Mesendoderm (in vitro differentiated cells): Measurements from ENCODE around the gene POLR2F.
"Not testable (repeated sequence)": the region's sequence is repeated elsewhere in the genome, so short reads cannot be mapped to it uniquely, and the experiment has no call there.

ENCODE experiments used
- DNase-seq: peaks from one replicate; pipeline ENCODE4 v3.0.0; 2013
- H2AK5ac ChIP-seq: 2 replicates; pipeline ENCODE4 v1.6.1; 2013; ENCODE audit warnings: low read length, inconsistent platforms
- H2BK120ac ChIP-seq: 2 replicates; pipeline ENCODE4 v1.6.1; 2013; ENCODE audit warnings: low read depth, mild to moderate bottlenecking, low read length, moderate library complexity, mixed read lengths
- H2BK15ac ChIP-seq: replicated peaks from 2 replicates; pipeline ENCODE4 v1.6.1; 2013; ENCODE audit warnings: low read depth, mild to moderate bottlenecking, moderate library complexity
- H2BK5ac ChIP-seq: 2 replicates; pipeline ENCODE4 v1.6.1; 2013; ENCODE audit warnings: low read length, inconsistent platforms
- H3K18ac ChIP-seq: 2 replicates; pipeline ENCODE4 v1.6.1; 2013; ENCODE audit warnings: mild to moderate bottlenecking, low read length, mixed read lengths
- H3K23ac ChIP-seq: one replicate; pipeline ENCODE4 v1.6.1; 2013; ENCODE audit warnings: low read length
- H3K27ac ChIP-seq: 2 replicates; pipeline ENCODE4 v1.5.1; 2013; ENCODE audit warnings: low read depth, mild to moderate bottlenecking, inconsistent platforms, low read length, moderate library complexity
- H3K27me3 ChIP-seq: 2 replicates; pipeline ENCODE4 v1.6.1; 2013; ENCODE audit warnings: low read length, control low read depth, mild to moderate bottlenecking, inconsistent platforms; ENCODE audit not compliant: insufficient read depth, poor library complexity
- H3K36me3 ChIP-seq: 2 replicates; pipeline ENCODE4 v1.6.1; 2013; ENCODE audit warnings: low read length, inconsistent platforms; ENCODE audit not compliant: control insufficient read depth, insufficient read depth
- H3K4ac ChIP-seq: one replicate; pipeline ENCODE4 v1.6.1; 2013; ENCODE audit warnings: low read depth, mild to moderate bottlenecking, low read length, moderate library complexity
- H3K4me1 ChIP-seq: 2 replicates; pipeline ENCODE4 v1.6.1; 2013; ENCODE audit warnings: low read depth, low read length, inconsistent platforms; ENCODE audit not compliant: control insufficient read depth
- H3K4me2 ChIP-seq: 2 replicates; pipeline ENCODE4 v1.6.1; 2013; ENCODE audit warnings: low read length
- H3K4me3 ChIP-seq: 2 replicates; pipeline ENCODE4 v1.5.1; 2013; ENCODE audit warnings: mild to moderate bottlenecking, low read length
- H3K56ac ChIP-seq: one replicate; pipeline ENCODE4 v1.6.1; 2013; ENCODE audit warnings: low read length
- H3K79me1 ChIP-seq: 2 replicates; pipeline ENCODE4 v1.6.1; 2013; ENCODE audit warnings: low read length, inconsistent platforms
- H3K79me2 ChIP-seq: 2 replicates; pipeline ENCODE4 v1.6.1; 2013; ENCODE audit warnings: mild to moderate bottlenecking, low read length; ENCODE audit not compliant: control insufficient read depth, insufficient read depth
- H3K9ac ChIP-seq: 2 replicates; pipeline ENCODE4 v1.6.1; 2013; ENCODE audit warnings: low read length, inconsistent platforms
- H4K5ac ChIP-seq: one replicate; pipeline ENCODE4 v1.6.1; 2013; ENCODE audit warnings: low read length
- H4K8ac ChIP-seq: one replicate; pipeline ENCODE4 v1.6.1; 2013; ENCODE audit warnings: low read depth, mild to moderate bottlenecking, control low read depth, low read length, moderate library complexity
- WGBS: extraction: QIAGEN DNeasy Blood & Tissue Kit; methylation state at CpG from one replicate; pipeline ENCODE4 v1.1.7; 2013; ENCODE audit warnings: low lambda C conversion rate, missing lambda C conversion rate; ENCODE audit not compliant: insufficient coverage; ENCODE audit errors: extremely low coverage; 5-methylcytosine and 5-hydroxymethylcytosine counted together

POLR2F gene

DNA sequence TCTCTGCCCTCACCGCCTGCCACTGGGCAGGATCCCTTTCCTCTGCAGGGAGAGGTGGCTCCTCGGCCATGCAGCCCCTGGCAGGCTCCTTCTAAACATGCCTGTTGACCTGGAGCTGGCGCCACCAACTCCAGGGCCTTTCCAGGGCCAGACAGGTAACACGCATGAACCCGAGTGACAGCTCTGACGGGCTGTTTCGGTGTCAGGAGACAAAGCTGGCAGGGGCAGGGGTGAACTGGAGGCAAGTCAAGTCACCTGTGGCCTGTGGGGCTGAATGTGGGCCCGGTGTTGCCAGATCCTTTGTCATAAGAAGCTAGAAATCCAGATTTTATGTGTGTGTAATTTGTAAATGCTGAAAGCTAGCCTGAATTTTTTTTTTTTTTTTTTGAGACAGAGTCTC lies 11.4 kb upstream of the POLR2F start:
- no peaks in the 10 kb centered on the region for H3K27me3 ChIP-seq
- H3K9ac ChIP-seq: no peak overlapping the region
- no CpG with 5 or more reads among the region's 8 CpGs for WGBS
- H2AK5ac ChIP-seq: no peak overlapping the region
- H3K27ac ChIP-seq: no peak overlapping the region
- no peak overlapping the region for H3K56ac ChIP-seq
- H3K4me3 ChIP-seq: no peak overlapping the region
- no peak overlapping the region for H3K23ac ChIP-seq
- no peak overlapping the region for H2BK120ac ChIP-seq
- H3K36me3 ChIP-seq: peaks cover 7% of the 10 kb centered on the region
- no peak overlapping the region for H2BK5ac ChIP-seq
- no peaks in the 10 kb centered on the region for H3K79me1 ChIP-seq
- H3K4me2 ChIP-seq: no peak overlapping the region
- H3K4ac ChIP-seq: no peak overlapping the region
- no peak overlapping the region for H3K18ac ChIP-seq
- H3K4me1 ChIP-seq: no peaks in the 10 kb centered on the region
- H4K5ac ChIP-seq: no peak overlapping the region
- DNase-seq: no peak
- no peak overlapping the region for H4K8ac ChIP-seq
- no peak overlapping the region for H2BK15ac ChIP-seq
- no peaks in the 10 kb centered on the region for H3K79me2 ChIP-seq

DNA sequence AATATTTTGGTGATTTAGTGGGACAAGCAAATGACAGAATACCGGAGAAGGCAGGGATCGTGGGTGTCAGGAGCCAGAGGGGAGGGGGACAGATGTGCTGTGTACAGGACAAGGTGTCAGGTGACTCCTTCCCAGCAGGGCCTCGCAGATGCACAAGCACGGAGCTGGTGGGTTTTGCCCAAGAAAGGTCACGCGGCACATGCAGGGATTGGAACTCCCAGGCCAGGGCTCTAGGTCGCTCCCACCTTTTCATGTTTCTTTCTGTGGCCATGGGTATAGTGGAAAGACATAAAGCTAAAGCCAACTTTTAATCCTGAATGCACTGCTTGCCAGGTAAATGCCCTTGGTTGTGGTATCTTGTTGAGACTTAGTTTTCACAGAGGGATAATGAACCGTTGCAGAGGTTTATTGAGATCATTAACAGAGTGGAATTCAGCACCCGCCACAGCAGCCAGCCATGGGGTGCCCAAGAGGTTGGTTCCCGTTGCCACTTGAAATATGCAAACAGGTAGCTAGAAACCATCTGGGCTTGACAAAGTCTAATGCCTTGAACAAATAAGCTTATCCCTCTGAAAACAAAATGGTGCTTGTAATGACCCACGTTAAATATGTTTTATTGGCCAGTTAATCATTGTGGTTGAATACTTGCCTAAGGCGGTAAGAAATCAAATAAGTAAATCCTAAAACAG lies 10.2 kb upstream of the POLR2F start:
- Histone ChIP-seq H2BK120ac (no peak overlapping the region), H3K23ac (no peak overlapping the region), H3K36me3 (peaks cover 4% of the 10 kb centered on the region), H3K4me3 (no peak overlapping the region), H2BK15ac (no peak overlapping the region), H3K9ac (no peak overlapping the region), H3K4ac (no peak overlapping the region), H3K27ac (no peak overlapping the region), H2BK5ac (no peak overlapping the region), H3K4me1 (no peaks in the 10 kb centered on the region), H3K18ac (no peak overlapping the region), H4K8ac (no peak overlapping the region), H3K4me2 (no peak overlapping the region), H3K79me1 (no peaks in the 10 kb centered on the region), H3K27me3 (no peaks in the 10 kb centered on the region), H3K79me2 (no peaks in the 10 kb centered on the region), H2AK5ac (no peak overlapping the region), H4K5ac (no peak overlapping the region), H3K56ac (no peak overlapping the region)
- no CpG with 5 or more reads among the region's 12 CpGs for WGBS
- DNase-seq: no peak

DNA sequence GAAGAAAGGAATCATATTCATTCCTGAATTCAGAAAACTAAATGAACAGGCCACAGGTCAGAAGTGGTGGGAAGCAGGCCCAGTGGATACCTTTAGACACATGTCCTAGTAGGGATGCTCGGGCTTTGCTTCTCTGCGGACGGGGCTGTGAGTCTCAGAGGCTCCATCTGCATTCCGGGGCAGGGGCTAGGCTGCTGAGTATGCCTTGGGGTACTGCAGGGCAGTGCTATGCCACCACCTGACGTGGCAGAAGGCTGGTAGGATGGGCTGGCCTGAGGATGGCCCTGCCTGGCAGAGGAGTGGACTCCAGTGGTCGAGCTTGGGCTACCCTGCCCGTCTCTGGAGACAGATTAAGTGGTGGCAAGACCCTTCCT lies 9.7 kb upstream of the POLR2F start:
- no peak overlapping the region for H3K56ac ChIP-seq
- no peak overlapping the region for H2BK5ac ChIP-seq
- H3K18ac ChIP-seq: no peak overlapping the region
- no peaks in the 10 kb centered on the region for H3K4me1 ChIP-seq
- H3K4ac ChIP-seq: no peak overlapping the region
- no CpG with 5 or more reads among the region's 7 CpGs for WGBS
- H3K4me2 ChIP-seq: no peak overlapping the region
- no peak overlapping the region for H3K27ac ChIP-seq
- H3K36me3 ChIP-seq: peaks cover 4% of the 10 kb centered on the region
- H3K27me3 ChIP-seq: no peaks in the 10 kb centered on the region
- no peak overlapping the region for H3K4me3 ChIP-seq
- no peak overlapping the region for H2BK15ac ChIP-seq
- H3K9ac ChIP-seq: no peak overlapping the region
- no peak overlapping the region for H4K5ac ChIP-seq
- H4K8ac ChIP-seq: no peak overlapping the region
- H3K79me1 ChIP-seq: no peaks in the 10 kb centered on the region
- no peaks in the 10 kb centered on the region for H3K79me2 ChIP-seq
- DNase-seq: no peak
- H3K23ac ChIP-seq: no peak overlapping the region
- no peak overlapping the region for H2BK120ac ChIP-seq
- no peak overlapping the region for H2AK5ac ChIP-seq

DNA sequence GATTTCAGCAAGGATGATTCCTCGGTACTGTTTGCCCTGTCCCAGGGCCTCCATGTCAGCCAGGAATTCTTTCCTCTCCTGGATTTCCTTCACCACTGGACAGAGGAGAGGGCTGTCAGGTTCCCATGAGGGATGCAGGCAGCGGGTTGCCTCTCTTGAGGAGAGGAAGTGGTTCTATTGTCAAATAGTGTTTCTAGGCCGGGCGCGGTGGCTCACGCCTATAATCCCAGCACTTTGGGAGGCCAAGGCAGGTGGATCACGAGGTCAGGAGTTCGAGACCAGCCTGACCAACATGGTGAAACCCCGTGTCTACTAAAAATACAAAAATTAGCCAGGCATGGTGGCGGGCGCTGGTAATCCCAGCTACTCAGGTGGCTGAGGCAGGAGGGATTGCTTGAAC lies 9.1 kb upstream of the POLR2F start:
- H2BK15ac ChIP-seq, H2BK5ac ChIP-seq, H2BK120ac ChIP-seq, H3K36me3 ChIP-seq, H3K27ac ChIP-seq, H3K56ac ChIP-seq, H3K4me2 ChIP-seq, H3K23ac ChIP-seq, H3K18ac ChIP-seq, H3K4me3 ChIP-seq, H3K4ac ChIP-seq, H3K4me1 ChIP-seq, H3K79me2 ChIP-seq, H4K8ac ChIP-seq, H4K5ac ChIP-seq, H2AK5ac ChIP-seq, DNase-seq, H3K27me3 ChIP-seq, H3K79me1 ChIP-seq, H3K9ac ChIP-seq: not testable (repeated sequence)
- WGBS: no CpG with 5 or more reads among the region's 11 CpGs

DNA sequence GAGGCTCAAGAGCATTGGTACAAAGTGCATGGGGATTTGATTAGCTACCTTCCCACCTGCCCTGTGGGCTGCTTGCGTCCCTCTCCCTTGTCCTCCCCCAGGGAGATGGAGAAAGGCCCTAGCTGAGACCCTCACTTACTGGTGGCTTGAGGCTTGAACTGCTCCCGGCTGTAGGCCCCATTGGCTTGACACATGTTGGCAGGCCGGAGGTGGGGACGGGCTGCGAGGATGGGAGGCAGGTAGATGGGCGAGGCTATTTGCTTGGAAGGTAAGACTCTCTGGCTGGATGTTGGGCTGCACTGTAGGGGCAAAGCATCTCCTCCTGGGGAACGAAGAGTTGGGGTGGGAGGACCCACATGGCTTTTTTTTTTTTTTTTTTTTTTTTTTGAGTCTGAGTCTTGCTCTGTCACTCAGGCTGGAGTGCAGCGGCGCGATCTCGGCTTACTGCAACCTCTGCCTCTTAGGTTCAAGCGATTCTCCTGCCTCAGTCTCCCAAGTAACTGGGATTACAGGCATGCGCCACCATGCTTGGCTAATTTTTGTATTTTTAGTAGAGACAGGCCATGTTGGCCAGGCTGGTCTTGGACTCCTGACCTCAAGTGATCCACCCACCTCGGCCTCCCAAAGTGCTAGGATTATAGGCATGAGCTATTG lies 6.2 kb upstream of the POLR2F start:
- not testable (repeated sequence) for H3K79me2 ChIP-seq, H3K56ac ChIP-seq

DNA sequence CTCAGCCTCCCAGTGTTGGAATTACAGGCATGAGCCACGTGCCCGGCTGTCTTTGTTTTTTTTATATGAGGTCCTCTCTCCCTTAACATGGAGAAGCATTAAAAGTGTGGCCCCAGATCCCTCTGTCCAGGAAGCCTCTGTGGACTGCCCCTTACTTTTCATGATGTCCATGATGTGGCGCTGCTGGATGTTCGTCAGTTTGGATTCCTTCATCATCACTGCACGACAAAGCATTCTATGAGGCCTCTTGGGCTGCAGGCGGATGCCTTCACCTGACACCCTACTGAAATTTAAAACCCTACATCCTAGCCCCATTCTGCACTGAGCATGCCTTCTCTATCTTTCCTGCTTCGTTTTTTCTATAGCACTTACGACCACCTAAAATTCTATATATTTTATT lies 2.2 kb upstream of the POLR2F start:
- Histone ChIP-seq H3K4ac (no peak overlapping the region), H3K36me3 (no peaks in the 10 kb centered on the region), H2BK5ac (no peak overlapping the region), H3K4me3 (no peak overlapping the region), H4K8ac (no peak overlapping the region), H2BK15ac (no peak overlapping the region), H2BK120ac (no peak overlapping the region), H3K79me1 (peaks cover 7% of the 10 kb centered on the region), H3K23ac (no peak overlapping the region), H3K56ac (no peak overlapping the region), H3K18ac (no peak overlapping the region), H2AK5ac (no peak overlapping the region), H4K5ac (no peak overlapping the region), H3K4me1 (peaks cover 3% of the 10 kb centered on the region), H3K27me3 (no peaks in the 10 kb centered on the region), H3K9ac (no peak overlapping the region), H3K79me2 (peaks cover 13% of the 10 kb centered on the region), H3K4me2 (no peak overlapping the region), H3K27ac (no peak overlapping the region)
- DNase-seq: peak; percentile 71
- no CpG with 5 or more reads among the region's 8 CpGs for WGBS

More for the DNA sequence above, 6.2 kb upstream of the POLR2F start:
- H3K4me1 ChIP-seq, H3K18ac ChIP-seq, H3K9ac ChIP-seq, H3K27ac ChIP-seq, H2BK120ac ChIP-seq, H4K5ac ChIP-seq, H3K4ac ChIP-seq, H2BK15ac ChIP-seq, H3K79me1 ChIP-seq, H2AK5ac ChIP-seq, H3K4me2 ChIP-seq, H3K27me3 ChIP-seq, DNase-seq, H3K23ac ChIP-seq, H3K4me3 ChIP-seq, H4K8ac ChIP-seq, H3K36me3 ChIP-seq, H2BK5ac ChIP-seq: not testable (repeated sequence)
- no CpG with 5 or more reads among the region's 14 CpGs for WGBS
